NOMO-1 treated with DMSO at 0.1 percent for 48 hours (cell line): Measurements from ENCODE around the gene CYP2W1.
A peak's percentile ranks its signal among the peaks of the same experiment; 100 is the strongest.
"Not testable (repeated sequence)": the region's sequence is repeated elsewhere in the genome, so short reads cannot be mapped to it uniquely, and the experiment has no call there.

Experiments
- DNase-seq: peaks from one replicate; lab custom pipeline; 2025; ENCODE audit not compliant: unreplicated experiment; lab: John Stamatoyannopoulos, UW

CYP2W1 gene, protein sequence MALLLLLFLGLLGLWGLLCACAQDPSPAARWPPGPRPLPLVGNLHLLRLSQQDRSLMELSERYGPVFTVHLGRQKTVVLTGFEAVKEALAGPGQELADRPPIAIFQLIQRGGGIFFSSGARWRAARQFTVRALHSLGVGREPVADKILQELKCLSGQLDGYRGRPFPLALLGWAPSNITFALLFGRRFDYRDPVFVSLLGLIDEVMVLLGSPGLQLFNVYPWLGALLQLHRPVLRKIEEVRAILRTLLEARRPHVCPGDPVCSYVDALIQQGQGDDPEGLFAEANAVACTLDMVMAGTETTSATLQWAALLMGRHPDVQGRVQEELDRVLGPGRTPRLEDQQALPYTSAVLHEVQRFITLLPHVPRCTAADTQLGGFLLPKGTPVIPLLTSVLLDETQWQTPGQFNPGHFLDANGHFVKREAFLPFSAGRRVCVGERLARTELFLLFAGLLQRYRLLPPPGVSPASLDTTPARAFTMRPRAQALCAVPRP

DNA sequence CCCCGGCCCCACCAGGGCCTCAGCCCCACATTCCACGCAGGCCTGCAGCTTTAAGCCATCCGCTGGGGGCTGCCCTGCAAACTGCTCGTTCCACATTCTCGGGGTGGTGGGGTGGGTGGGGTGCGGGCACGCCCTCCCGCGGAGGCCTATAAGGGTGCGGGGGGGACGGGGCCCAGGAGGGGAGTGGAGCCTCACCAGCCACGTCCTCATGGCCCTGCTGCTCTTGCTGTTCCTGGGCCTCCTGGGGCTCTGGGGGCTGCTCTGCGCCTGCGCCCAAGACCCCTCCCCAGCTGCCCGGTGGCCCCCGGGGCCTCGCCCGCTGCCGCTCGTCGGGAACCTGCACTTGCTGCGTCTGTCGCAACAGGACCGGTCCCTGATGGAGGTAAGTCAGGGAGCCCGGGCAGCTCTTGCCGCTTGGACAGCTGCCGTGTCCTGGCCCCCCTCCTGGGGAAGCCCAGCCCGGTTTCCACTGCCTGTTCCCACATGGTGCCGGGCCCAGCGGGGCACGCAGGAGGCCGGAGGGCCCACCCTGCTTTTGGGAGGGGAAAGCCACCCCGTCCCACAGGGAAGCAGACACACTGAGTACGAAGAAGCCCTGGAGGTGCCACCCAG, at the start of gene CYP2W1:
TSS of gene CYP2W1 (plus strand) at position 178 of the 612 bp plus-strand sequence. CDS start at position 209, 31 bp downstream.
- DNase-seq = no peak

GRCh38 chr7:934469-935163, 48.4 kb upstream of the CYP2W1 start:
- no peak for DNase-seq

- no peak for DNase-seq
These were observed 47.7 kb upstream of the CYP2W1 start for GRCh38 chr7:935164-935873.

GRCh38 chr7:935874-936385, 47.1 kb upstream of the CYP2W1 start:
- no peak for DNase-seq

- peak; percentile 57 for DNase-seq
These were observed 46.5 kb upstream of the CYP2W1 start for GRCh38 chr7:936386-937054.

DNA sequence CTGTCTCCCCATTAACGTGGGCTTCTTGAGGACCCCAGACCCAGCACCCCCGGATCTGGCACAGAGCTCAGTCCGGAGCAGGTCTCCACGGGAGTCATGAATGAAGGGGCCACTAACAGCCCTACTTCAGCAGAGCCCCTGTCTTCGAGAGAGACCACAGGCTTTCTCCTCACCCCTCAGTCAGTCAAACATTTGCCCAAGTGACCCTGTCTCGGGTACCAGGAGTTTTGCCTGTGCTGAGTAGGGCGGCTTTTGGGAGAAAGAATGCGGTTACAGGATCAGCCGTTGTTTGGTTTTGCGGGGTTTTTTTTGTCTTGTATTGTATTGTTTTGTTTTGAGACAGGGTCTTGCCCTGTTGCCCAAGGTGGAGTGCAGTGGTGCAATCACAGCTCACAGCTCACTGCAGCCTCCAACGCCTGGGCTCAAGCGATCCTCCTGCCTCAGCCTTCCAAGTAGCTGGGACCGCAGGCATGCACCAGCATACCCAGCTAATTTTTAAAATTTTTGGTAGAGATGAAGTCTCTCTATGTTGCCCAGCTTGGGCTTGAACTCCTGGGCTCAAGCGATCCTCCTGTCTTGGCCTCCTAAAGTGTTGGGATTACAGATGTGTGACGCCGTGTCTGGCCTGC, 45.0 kb upstream of the CYP2W1 start:
- DNase-seq = peak; percentile 48

DNA sequence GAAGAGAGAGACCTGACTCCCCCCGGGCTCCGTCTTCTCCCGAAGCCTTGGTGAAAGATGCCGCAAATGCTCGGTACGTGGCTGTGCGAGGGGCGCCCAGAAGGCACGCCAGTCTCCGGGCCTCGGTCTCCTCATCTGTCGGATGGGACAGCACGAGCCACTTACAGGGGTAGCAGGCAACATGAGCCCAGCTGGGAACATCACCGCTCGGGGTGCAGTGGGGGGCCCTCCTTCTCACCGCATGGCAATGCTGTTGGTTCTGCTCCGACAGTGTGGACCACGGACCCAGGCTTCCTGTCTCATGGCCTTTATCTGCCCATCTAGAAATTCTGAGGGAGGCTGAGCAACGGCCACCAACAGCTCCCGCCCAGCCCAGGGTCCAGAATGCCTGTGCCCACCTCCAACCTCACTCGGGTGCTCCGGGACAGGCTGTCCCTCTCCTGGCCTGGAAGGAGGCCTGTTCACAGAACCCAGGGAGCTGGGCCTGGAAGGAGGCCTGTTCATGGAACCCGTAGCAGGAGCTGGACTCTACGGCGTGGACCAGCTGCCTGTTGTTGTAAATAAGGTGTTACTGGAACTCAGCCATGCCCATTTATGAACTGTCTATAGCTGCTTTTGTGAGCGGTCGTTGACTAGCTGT, 44.3 kb upstream of the CYP2W1 start:
- no peak for DNase-seq

GRCh38 chr7:939843-940242, 43.1 kb upstream of the CYP2W1 start:
- no peak for DNase-seq

GRCh38 chr7:940599-941408, 42.2 kb upstream of the CYP2W1 start:
- DNase-seq = no peak

DNA sequence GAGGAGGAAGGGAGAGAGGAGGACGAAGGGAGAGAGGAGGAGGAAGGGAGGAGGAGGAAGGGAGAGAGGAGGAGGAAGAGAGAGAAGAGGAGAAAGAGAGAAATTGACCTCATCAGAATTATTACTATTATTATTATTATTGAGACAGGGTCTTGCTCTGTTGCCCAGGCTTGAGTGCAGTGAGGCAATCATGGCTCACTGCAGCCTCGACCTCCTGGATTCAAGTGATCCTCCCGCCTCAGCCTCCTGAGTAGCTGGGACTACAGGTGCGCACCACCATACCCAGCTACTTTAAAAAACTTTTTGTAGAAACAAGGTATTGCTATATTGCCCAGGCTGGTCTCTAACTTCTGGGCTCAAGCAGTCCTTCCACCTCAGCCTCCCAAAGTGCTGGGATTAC, 39.2 kb upstream of the CYP2W1 start:
- DNase-seq = not testable (repeated sequence)

DNA sequence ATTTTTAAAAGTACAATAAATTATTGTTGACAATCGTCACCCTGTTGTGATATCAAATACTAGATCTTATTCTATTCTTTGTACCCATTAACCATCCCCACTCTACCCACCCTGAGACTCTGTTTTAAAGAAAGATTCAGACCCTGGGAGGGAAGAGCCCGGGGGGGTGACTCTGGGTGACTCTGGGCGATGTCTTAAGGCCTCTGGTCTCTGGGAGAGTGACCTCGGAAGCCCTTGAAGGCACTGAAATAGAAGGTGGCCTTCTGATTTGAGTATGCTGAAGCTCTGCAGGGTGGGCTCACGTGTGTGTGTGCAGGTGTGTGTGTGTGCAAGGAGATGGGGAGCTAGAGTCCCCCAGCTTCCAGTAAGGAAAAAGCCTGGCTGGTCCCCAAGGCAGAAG, 38.2 kb upstream of the CYP2W1 start:
- DNase-seq = no peak

- no peak for DNase-seq
These were observed 37.8 kb upstream of the CYP2W1 start for GRCh38 chr7:945147-945555.

DNA sequence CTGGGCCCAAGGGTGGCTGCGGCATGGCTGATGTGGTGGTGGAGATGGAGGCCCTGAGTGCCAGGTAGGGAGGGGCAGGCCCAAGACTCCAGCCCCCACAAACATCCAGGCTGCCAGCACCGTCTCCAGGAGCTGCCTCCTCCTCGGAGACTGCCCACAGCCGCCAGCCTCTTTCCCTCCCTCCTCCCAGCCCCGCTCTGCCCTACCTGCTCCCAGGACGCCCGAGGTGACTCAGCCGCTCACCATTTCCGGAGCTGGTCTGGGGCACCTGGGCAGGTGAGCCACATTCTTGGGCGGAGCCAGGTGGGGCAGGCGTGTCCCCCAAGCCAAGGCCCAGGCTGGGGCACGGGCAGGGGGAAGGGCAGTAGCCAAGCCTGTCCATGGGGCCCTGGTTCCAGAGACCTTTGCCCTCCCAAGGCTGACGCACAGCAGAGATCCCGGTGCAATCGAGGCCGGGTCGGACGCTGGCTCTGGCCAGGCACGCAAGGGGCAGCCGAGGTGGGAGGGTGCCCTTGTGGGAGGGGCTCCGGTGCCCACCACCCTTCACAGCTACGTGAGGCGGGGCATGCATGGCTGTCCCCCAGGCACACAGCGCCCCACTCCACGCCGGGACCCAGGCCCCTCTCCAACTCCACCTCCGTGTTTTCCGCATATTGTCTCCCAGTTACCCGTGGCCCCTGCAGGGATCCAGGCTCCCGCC, 37.3 kb upstream of the CYP2W1 start:
- DNase-seq = no peak

- no peak for DNase-seq
These were observed 36.6 kb upstream of the CYP2W1 start for GRCh38 chr7:946256-946996.

GRCh38 chr7:947391-948210, 35.4 kb upstream of the CYP2W1 start:
- DNase-seq = no peak
